Activated B cell treated with CpG ODN at 0.5 μM for 24 hours (primary cell): ENCODE results near the gene ZNF382. TPM values are rescaled to one million over a fixed set of nuclear protein-coding genes. Genes with fewer than 3 reads are reported as not detected.
A peak's percentile ranks its signal among the peaks of the same experiment; 100 is the strongest.

Source experiments
- ATAC-seq: fragments of 200-7000 bp; cut with Tn5 transposase; one replicate; pipeline ENCODE4 v1.10.0; 2021; ENCODE audit warnings: low read depth, mild to moderate bottlenecking, moderate library complexity
- CTCF ChIA-PET: fragments of 350-600 bp; sonication (Branson Sonifier 250); formaldehyde crosslinking; loops from one replicate; lab custom pipeline; 2021; ENCODE audit warnings: antibody characterized with exemption; lab: Charles Lee
- POLR2A ChIA-PET: fragments of 350-600 bp; sonication (Branson Sonifier 250); formaldehyde crosslinking; loops from one replicate; lab custom pipeline; 2021; ENCODE audit warnings: antibody characterized with exemption; lab: Charles Lee
- DNase-seq: peaks from one replicate; pipeline ENCODE4 v3.0.0; 2022
- H3K27ac Mint-ChIP-seq: one replicate; pipeline ENCODE4 v1.8.0; 2020; ENCODE audit warnings: mixed read lengths
- H3K27me3 Mint-ChIP-seq: one replicate; pipeline ENCODE4 v1.8.0; 2021; ENCODE audit warnings: mixed read lengths
- H3K36me3 Mint-ChIP-seq: one replicate; pipeline ENCODE4 v1.8.0; 2021; ENCODE audit warnings: low read depth, mixed read lengths
- H3K4me1 Mint-ChIP-seq: one replicate; pipeline ENCODE4 v1.8.0; 2021; ENCODE audit warnings: mixed read lengths
- H3K4me3 Mint-ChIP-seq: one replicate; pipeline ENCODE4 v1.8.0; 2020; ENCODE audit warnings: mild to moderate bottlenecking, mixed read lengths
- H3K9me3 Mint-ChIP-seq: one replicate; pipeline ENCODE4 v1.8.0; 2020; ENCODE audit warnings: mixed read lengths
- CTCF ChIP-seq: fragments of 200-600 bp; IDR thresholded peaks from one replicate; pipeline ENCODE4 v1.8.0; 2022; ENCODE audit warnings: antibody characterized with exemption, mild to moderate bottlenecking
- intact Hi-C: fragments of 100-400 bp; cut with micrococcal nuclease; formaldehyde crosslinking; loops from one replicate; pipeline ENCODE4 v1.15.1; 2024
- total RNA-seq: library from RNA; stranded (reverse); gene quantifications from 2 replicates; pipeline ENCODE4 v1.2.3, GENCODE V29; 2022

The ZNF382 gene
- total RNA-seq, 1 donor from 2014 or later, result 14.4 TPM

GRCh38 chr19:36646746-36647145 lies 41.6 kb downstream of the ZNF382 start:
- H3K9me3 Mint-ChIP-seq, result peaks cover 29% of the 10 kb centered on the region
- peaks cover 66% of the 10 kb centered on the region for H3K36me3 Mint-ChIP-seq
- H3K4me1 Mint-ChIP-seq, result no peaks in the 10 kb centered on the region

GRCh38 chr19:36652958-36653357 lies 47.8 kb downstream of the ZNF382 start:
- ATAC-seq, result no peak
- no peak for DNase-seq
- intact Hi-C loops, result no loop called here
- peaks cover 76% of the 10 kb centered on the region for H3K36me3 Mint-ChIP-seq
- H3K4me1 Mint-ChIP-seq, result no peaks in the 10 kb centered on the region
- CTCF ChIA-PET, result no interaction called here
- no peaks in the 10 kb centered on the region for H3K27me3 Mint-ChIP-seq
- H3K9me3 Mint-ChIP-seq, result peaks cover 38% of the 10 kb centered on the region
- H3K27ac Mint-ChIP-seq, result no peak overlapping the region
- H3K4me3 Mint-ChIP-seq, result no peak overlapping the region
- POLR2A ChIA-PET, result no interaction called here
- TF ChIP-seq CTCF, result no peak

More at GRCh38 chr19:36646746-36647145, 41.6 kb downstream of the ZNF382 start:
- ATAC-seq, result no peak
- ChIA-PET CTCF (no interaction called here), POLR2A (no interaction called here)
- Mint-ChIP-seq H3K27ac (no peak overlapping the region), H3K4me3 (no peak overlapping the region), H3K27me3 (no peaks in the 10 kb centered on the region)
- no peak for DNase-seq
- no peak for TF ChIP-seq CTCF
- intact Hi-C loops, result no loop called here

GRCh38 chr19:36665832-36666231 lies 60.7 kb downstream of the ZNF382 start:
- CTCF ChIA-PET, result no interaction called here
- H3K36me3 Mint-ChIP-seq, result peaks cover 51% of the 10 kb centered on the region
- intact Hi-C loops, result loop anchor here (1.0 to 5.0 kb wide), 6 partner anchors 21 to 801 kb away; partner anchors contain the start of genes ZNF382, ZNF420, ZNF529 and ZNF567

DNA sequence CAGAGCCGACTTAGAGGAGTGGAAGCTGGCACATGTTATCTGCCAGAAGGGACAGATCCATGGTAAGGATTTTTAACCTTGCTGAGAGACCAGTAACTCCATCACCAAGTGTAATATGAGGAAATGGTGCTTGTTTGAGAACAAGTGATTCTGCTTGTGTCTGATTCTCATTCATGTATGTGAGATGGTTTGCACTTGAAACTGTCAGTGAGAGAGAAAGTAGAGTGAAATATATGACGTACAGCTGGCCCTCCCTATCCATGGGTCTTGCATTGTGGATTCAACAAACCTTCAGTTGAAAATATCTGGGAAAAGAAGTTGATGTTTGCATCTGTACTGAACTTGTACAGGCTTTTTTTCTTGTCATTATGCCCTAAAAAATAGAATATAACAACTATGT lies 63.5 kb downstream of the ZNF382 start:
- POLR2A ChIA-PET, result no interaction called here
- peaks cover 10% of the 10 kb centered on the region for H3K9me3 Mint-ChIP-seq
- ATAC-seq (no peak), DNase-seq (no peak)
- intact Hi-C loops, result loop anchor here (5.0 kb wide), 1 partner anchor 61 kb away; the partner anchor contains the start of gene ZNF382
- H3K4me3 Mint-ChIP-seq, result peak overlapping the region; percentile 45
- no peak for TF ChIP-seq CTCF
- CTCF ChIA-PET, result no interaction called here
- H3K27me3 Mint-ChIP-seq, result no peaks in the 10 kb centered on the region
- H3K27ac Mint-ChIP-seq, result no peak overlapping the region
- peaks cover 31% of the 10 kb centered on the region for H3K4me1 Mint-ChIP-seq
- H3K36me3 Mint-ChIP-seq, result peaks cover 55% of the 10 kb centered on the region

More at GRCh38 chr19:36665832-36666231, 60.7 kb downstream of the ZNF382 start:
- ATAC-seq (no peak), DNase-seq (no peak)
- peaks cover 31% of the 10 kb centered on the region for H3K4me1 Mint-ChIP-seq
- peak overlapping the region; percentile 98 for H3K4me3 Mint-ChIP-seq
- peak overlapping the region; percentile 72 for H3K27ac Mint-ChIP-seq
- no peak for TF ChIP-seq CTCF
- POLR2A ChIA-PET, result interaction anchor here (0.6 to 0.7 kb wide), 2 partner anchors 131 to 651 kb away, joined by 3 to 5 read pairs; no protein-coding TSS in a partner anchor
- no peaks in the 10 kb centered on the region for H3K27me3 Mint-ChIP-seq
- H3K9me3 Mint-ChIP-seq, result peaks cover 16% of the 10 kb centered on the region

GRCh38 chr19:36672368-36672767 lies 67.3 kb downstream of the ZNF382 start:
- H3K9me3 Mint-ChIP-seq, result peaks cover 6% of the 10 kb centered on the region
- H3K27me3 Mint-ChIP-seq, result no peaks in the 10 kb centered on the region
- TF ChIP-seq CTCF, result no peak
- intact Hi-C loops, result no loop called here
- peaks cover 39% of the 10 kb centered on the region for H3K36me3 Mint-ChIP-seq
- CTCF ChIA-PET, result no interaction called here
- no peak for ATAC-seq
- POLR2A ChIA-PET, result no interaction called here
- DNase-seq, result no peak
- no peak overlapping the region for H3K4me3 Mint-ChIP-seq
- H3K27ac Mint-ChIP-seq, result no peak overlapping the region
- H3K4me1 Mint-ChIP-seq, result peaks cover 13% of the 10 kb centered on the region
